ENCODE data around the gene FANCI.

- TF ChIP-seq CTCF (IDR thresholded peaks at IDR 0.05; ENCODE audit: low read length) (no peak), EZH2 (optimal IDR thresholded peaks at IDR 0.05; ENCODE audit: low read depth, low read length) (no peak)
These were observed 34.5 kb downstream of the FANCI start for GRCh38 chr15:89278307-89278706.
